Fibroblast of skin of back (primary cell): ENCODE data around the gene SLC7A4.
"Not testable (repeated sequence)": the region's sequence is repeated elsewhere in the genome, so short reads cannot be mapped to it uniquely, and the experiment has no call there.

Experiments used
- DNase-seq: peaks from one replicate; pipeline ENCODE4 v3.0.0-alpha.2; 2013

Gene SLC7A4

DNA sequence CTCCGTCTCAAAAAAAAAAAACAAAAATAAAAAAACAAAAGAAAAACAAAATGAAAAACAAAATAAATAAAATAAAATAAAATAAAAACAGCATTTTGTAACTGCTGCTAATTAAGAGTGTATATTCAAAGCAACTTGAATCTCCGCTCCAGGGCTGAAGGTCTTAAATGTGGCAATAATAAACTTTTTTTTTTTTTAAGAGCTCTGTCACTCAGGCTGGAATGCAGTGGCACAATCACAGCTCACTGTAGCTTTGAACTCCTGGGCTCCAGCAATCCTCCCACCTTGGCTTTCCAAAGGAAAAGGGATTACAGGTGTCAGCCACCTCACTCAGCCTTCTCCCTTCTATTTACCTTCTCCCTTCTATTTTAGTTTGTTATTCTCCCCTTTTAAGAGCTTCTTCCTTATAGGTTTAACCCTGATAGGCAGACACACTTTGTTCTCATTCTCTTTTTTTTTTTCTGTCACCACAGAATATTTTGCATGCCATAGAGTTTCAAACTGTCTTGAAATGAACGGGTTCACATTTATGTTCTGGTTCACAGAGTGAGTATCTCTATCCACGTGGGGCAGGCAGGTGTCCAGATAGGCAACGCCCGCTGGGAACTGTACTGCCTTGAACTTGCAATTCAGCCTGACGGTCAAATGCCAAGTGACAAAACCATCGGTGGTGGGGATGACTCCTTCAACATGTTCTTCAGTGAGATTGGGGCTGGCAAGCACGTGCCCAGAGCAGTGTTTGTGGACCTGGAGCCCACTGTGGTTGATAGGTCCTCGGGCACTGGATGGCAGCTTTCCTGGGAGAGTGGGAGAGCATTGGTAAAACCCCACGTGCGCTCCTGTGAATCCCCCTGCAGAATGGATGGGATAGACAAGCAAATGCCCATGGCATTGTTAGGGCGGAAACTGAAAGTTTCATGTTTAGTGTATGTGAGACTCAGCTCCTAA lies 32.8 kb upstream of the SLC7A4 start:
- no peak for DNase-seq

DNA sequence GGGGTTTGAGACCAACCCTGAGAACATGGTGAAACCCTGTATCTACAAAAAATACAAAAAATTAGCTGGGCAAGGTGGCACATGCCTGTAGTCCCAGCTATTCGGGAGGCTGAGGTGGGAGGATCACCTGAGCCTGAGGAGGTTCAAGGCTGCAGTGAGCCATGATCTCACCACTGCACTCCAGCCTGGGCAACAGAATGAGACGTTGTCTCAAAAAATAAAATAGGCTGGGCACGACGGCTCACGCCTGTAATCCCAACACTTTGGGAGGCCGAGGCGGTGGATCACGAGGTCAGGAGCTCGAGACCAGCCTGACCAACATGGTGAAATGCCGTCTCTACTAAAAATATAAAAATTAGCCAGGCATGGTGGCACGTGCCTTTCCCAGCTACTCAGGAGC lies 32.1 kb upstream of the SLC7A4 start:
- not testable (repeated sequence) for DNase-seq

DNA sequence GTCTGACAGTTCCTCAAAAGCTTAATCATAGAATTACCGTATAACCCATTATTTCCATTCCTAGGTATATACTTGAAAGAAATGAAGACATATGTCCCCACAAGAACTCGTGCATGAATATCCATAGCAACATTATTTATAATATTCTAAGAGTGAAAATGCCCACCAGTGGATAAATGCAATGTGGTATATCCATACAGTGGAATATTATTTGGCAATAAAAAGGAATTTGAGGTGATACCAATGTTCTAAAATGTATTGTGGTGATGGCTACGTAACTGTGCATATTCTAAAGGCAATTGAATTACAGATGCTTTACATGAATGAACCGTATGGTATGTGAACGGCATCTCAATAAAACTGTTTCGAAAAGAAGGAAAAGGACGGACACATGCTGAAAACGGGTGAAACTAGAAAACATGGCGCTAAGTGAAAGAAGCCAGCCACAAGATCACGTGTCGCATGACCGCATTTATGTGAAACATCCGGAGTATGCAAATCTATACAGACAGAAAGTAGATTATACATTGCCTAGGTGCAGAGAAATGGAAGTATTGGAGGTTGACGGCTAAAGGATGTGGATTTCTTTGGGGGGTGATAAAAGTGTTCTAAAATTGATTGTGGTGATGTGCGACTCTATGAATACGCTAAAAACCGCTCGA lies 29.4 kb upstream of the SLC7A4 start:
- DNase-seq, result not testable (repeated sequence)

DNA sequence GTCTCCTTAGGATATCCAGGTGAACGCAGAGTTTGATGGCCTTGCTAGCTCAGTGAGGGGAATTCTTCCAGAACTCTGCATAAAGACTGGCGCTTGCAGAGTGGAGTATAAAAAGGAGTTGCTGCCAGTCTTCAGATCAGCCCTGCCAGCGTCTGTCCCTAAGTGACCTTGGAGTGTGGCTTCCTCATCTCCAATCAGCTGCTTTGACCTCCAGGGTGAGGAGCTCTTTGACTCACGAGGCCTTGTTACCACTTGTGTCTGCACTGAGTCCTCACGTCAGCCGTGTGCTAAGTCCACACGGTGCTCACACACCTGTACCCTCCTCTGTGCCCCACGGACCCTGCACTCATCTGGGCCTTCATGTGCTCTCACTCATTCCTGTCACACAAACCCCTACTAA lies 28.0 kb upstream of the SLC7A4 start:
- not testable (repeated sequence) for DNase-seq

DNA sequence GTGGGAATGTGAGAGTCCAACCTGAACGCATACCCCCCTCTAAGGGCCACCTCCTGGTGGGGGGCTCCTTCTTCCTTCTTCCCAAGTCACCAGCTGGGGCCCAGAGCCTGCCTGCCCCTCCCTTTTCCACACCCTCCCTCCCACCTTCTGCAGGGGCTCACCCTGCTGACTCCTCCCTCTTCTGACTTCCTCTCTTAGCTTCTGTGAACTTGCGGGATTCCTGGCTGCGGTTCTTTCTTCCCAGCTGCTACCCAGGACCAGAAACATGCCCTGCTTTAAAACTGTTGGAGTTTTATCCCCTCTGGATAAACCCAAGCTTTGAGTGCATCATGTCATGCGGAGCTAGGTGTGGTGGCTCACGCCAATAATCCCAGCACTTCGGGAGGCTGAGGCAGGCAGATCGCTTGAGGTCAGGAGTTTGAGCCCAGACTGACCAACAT lies 23.5 kb upstream of the SLC7A4 start:
- no peak for DNase-seq

DNA sequence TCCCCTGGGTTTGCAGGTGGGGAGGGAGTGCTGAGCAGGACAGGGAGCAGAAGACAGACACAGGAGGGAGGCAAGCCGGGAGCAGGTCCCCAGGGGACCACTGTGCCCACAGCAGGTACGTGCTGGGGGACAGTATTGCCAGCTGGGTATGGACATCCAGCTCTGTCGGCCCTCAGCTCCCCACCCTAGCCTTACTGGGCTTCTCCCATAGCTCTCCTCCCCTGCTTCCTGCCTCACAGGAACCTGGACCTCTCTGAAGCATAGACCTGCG lies 23.1 kb upstream of the SLC7A4 start:
- DNase-seq, result no peak

DNA sequence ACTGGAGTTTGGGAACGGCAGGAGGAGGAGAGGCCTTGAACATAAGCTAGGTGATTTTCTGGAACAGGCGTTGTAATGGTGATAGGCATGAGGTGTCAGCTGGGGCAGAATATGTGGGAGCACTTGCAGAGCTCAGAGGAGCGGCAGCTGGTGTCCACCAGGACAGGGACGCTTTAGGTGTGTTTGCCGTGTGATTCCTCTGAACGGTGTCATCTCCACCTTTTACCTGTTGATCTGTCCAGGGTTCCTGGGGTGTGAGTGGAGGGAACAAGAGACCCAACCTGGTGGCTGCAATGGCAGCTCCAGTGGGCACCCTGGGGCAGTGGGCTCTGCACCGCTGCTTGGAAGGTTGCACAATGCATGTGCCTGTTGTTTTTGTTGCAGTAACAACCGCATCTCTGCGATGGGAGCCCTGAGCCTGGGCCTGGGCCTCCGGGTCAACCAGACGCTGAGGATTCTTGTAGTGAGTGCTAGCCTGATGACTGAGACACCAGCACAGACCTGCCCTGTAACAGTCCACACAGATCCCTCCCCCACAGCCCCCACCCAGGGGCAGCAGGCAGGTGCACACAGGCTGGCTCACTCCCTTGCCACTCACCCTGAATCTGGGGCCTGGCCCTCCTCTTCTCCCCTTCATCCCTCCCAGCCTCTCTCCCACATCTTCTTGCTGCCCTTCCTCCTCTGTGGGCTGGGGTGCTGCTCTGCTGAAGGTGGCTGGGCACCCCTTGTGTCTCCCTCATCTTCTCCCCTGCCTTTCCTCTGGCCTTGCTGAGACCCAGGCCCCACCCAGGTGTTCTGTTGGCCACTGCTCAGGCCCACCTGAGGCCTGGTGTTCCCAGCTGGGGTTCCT lies 22.6 kb upstream of the SLC7A4 start:
- no peak for DNase-seq

DNA sequence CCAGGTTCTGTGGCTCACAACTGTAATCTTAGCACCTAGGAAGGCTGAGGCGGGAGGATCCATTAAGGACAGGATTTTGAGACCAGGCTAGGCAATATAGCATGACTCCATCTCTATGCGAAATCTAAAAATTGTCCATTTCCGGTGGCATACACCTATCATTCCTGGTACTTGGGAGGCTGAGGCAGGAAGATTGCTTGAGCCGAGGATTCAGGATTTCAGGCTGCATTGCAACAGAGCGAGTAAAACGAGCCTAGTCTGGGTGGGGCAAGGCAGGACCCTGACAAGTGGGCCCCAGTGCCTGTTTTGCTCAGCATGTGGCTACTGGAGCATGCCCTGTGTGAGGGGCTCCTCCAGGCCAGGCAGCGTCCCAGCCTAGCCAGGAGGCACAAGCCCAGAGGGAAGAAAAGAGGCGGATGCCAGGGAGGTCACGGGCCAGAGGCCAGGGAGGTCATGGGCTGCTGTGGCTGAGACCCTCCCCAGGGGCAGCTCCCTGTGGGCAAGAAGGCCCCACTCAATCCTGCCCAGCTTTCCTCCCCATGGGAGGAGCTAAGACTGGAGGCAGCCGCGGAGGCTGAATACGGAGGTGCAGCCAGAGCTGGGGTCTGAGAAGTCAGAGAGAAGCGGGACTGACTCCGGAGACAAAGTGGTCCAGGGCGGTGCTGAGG lies 21.8 kb upstream of the SLC7A4 start:
- no peak for DNase-seq

DNA sequence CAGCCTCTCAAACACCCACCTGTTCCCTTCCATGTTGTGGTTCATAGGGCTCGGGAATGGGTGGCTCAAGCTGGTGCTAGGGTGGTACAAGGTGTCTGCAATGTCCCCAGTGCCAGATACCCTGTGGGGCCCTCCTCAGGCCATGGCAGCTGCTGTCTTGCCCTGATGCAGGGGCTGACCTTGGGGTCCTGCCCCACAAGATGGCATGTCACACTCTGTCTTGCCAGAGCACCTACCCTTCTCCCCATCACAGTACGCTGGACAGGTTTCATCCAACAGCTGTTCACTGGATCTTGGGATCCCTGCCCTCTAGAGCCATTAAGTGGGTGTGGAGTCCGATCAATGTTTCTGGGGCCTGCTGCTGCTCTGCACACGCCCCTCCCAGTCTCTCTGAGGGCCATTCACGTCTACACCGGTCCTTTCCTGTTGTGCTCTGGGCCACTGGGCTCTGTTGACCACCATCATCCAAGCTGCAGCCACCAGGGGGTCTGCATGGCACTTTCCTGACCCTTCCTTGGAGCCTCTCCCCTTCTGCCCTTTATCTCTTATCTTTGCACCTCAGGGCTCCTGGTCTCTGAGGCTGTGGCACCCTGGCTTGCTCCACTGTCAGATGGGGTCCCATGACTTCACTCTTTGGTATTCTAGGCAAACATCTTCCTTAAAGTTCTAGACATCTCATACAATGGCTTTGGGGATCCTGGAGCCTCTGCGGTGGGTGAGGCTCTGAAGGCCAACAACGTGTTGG lies 20.5 kb upstream of the SLC7A4 start:
- DNase-seq, result no peak

DNA sequence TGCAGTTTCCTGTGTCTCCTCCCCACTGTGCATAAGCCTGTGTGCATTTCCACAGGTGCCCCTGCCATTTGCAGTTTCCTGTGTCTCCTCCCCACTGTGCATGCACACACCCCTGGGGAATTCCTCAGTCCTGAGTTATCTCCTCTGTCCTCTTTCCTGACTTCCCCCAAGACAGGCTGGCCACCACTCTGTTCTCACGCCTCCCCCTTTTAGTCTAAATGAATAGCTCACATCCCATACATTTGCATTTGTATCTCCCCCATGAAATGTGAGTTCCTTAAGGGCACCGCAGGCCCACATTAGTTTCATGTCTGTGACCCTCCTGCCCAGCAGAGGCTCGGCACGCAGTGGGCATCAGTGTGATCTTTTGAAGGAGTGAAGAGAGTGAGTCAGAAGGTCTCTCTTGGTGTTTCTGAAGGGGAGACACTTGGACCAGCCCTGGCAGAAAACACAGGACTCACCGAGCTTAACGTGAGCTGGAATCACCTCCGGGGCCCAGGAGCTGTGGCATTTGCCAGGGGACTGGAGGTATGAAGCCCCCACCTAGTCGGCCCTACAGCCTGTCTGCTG lies 19.6 kb upstream of the SLC7A4 start:
- DNase-seq, result peak; percentile 28

DNA sequence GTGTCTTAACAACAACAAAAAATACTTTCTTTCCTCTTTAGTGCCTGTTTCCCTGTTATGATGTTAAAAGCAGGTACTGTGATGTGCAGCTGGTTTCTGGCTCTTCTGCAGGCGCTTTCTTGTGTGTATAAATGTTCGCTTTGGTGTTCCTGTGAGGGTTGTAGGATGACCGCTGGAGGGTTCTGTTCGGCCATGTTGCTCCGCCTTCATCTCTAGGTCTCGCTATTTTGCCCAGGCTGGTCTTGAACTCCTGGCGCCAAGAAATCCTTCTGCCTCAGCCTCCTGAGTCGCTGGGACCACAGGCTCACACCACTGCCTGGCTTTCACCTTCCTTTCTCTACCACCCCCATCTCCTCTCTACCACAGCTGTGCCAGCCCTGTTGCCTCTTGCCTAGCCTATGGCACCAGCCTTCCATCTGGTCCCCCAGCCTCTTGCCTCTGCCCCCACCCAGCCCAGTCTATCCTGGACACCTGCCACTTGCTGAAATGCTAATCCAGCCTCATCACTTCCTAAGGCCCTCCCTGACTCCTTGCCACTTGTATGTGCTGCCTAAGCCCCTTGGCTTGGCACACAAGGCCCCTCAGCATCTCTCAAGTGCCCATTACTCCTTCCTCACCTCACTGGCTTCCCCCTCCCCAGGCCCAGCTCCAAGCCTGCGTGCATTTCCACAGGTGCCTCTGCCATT lies 18.9 kb upstream of the SLC7A4 start:
- no peak for DNase-seq

DNA sequence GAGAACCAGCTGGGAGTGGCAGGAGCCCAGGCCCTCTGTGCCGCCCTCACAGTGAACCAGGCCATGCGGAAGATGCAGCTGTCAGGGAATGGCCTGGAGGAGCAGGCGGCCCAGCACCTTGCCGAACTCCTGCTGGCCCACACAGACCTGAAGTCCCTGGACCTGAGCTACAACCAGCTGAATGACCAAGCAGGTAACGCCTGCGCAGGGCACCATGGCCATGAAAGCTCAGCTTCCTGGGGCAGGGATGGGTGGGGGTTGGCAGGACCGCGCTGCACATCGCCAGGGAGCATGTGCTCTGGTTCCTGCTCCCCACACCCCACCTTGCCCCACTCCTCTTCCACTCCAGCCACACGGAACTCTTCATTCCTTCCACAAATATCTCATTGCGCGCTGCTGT lies 16.6 kb upstream of the SLC7A4 start:
- DNase-seq, result not testable (repeated sequence)

DNA sequence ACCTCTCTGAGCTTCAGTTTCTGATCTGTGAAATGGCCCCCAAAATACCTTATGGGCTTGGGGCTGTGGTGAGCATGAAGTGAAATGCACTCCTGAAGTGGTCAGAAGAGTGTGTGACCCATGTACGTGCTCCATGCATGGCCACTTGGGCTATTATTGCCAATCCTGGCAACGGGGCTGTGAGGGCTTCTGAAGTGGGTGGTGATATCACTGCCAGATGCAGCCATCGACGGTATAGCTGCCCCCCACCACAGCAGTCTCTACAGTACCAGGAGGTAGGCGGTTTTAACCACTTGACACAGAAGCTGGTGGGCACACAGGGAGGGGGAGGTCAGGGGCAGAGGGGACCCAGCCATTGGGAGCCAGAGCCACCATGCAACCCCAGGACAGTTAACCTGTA lies 16.1 kb upstream of the SLC7A4 start:
- DNase-seq, result not testable (repeated sequence)

DNA sequence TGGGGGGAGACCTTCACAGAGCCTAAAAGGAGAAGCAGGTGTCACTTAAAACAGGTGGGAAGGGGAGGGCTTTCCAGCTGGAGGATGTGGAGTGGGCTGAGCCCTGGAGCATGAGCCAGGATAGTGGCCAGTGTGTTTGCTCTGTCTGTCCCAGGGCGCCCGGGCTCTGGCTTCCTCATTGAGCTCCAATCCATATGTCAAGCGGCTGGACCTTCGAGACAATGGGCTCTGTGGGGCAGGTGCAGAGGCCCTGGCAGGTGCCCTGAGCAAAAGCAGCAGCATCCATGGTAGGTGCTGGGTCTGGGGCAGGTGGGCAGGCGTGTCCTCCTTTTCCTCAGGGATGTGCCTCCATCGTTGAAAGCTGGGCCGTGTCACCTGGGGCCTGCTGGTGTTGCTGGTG lies 15.4 kb upstream of the SLC7A4 start:
- DNase-seq, result no peak

DNA sequence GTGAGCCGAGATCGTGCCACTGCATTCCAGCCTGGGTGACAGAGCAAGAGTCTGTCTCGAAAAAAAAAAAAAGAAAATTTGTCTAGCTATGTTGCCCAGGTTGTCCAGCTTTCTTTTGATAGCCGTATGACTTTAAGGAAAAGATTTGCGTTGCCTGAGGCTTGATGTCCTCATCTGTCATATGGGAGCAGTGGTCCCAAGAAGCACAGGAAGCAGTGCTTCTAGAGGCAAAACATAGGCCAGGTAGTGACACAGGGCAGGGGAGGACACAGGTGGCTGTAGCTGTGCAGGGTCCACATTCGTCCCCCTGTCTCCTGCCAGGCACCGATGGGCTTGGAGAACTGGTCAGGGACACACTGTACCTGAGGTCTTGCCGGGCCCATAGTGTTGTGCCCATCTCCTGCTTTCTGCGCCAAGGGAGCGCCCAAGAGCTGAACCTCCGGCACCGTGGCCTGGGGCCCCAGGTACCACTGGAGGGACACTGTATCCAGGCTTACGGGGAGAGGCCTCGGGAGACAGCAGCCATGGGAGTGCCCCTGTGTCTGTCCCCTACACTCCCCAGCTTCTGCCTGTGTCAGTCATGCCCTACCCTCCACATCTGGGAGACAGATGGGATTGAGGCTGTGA lies 14.8 kb upstream of the SLC7A4 start:
- no peak for DNase-seq

DNA sequence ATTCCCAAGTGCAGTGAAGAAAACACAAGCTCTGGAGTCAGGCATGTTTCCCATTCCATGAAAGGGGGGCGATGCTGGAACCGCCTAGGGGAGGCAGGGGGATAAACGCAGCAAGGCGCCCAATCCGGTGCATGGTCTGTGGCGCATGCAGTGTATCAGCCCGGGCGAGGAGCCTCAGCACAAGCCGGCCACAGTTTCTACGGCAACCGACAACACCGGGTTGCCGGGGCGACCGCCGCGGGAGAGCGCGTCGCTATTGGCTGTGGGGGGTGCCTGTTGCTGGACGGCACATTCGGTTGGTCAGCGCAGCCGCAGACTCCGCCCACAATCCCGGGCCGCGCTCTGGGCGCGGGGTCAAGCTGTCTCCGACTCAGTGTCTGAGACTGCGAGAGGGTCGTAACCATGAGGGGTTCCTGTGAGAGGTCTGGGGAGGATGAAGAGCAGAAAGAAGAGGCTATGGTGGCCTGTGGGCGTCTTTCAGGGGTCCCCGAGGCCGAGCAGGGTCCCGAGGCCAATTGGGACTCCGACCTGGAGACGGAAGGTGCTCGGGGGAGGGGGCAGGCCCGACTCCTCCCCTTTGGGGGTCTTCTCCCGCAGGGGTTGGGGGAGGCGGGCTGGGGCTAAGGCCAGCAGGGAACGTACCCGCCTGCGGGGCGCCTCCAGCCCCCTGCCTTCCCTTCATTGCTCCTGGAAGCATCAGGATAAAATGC lies 13.4 kb upstream of the SLC7A4 start, which contains the start of gene LRRC74B:
Gene LRRC74B, plus strand, starts transcription at position 362 of the 710 bp plus-strand sequence. Its CDS starts 41 bp downstream, at position 403.
- peak; percentile 92 for DNase-seq

DNA sequence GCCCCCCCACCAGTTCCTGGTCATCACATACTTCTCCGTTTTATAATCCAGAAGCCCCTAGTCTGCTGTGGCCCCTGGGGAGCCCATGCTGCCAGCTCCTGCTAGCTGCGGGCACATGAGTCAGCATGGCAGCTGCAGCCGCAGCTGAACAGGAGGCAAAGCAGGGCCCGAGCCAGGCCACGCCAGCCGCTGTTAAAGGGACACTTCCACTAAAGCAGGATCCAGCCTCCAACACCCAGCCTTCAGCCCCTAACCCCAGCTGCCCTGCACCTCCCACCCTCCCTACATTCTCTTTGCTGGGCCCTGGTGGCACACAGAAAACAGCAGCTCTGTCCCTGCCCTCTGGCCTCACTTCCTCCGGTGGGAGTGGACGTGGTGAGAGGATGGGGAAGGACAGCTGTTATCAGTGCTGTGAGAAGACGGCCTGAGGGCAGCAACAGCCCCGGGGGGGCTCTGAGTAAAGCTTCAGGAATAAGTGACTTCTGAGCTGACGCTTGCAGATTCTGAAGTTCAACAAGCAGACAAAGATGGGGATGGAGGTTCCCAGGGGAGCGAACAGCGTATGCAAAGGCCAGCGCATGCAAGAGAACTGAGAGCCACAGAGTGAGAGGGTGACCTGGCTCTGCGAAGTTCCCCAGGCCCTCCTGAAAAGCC lies 12.7 kb upstream of the SLC7A4 start:
- peak; percentile 94 for DNase-seq

DNA sequence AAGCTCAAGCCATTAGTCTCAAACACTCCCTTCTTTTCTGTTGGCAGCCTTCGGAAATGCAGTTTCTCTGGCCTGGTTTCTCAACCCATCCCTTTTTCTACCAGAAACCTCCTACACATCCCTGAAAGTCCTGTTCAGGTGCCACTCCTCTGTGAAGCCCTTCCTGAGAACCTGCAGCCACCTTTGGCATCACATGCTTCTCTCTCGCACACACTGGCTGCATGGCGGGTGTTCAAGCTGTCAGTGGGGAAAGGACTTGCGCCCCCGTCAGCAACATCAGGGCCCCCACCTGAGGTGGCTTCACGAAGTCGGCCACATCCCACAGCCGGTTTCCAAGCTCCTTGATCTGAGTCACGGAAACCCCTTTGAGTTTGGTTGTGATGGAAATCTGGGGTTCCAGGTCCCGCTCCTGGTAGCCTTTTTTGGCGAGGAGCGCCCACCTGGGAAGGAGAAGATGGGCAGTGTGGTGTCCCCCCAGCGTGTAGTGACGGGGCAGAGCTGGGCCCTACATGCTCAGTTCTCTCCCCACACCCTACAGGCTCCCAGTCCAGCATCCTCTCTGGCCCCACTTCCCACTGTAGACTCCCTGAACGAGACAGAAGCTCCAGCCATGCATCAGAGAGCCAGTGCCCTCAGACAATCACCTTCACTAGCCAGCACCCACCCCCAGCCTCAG lies 11.6 kb upstream of the SLC7A4 start:
- no peak for DNase-seq
